HG02588 (cell line): Measurements from ENCODE around the gene CFAP161.

Experiments
- ATAC-seq: cut with Tn5 transposase; IDR thresholded peaks from one replicate; pipeline ENCODE4 v1.9.1; 2021; ENCODE audit warnings: mild to moderate bottlenecking, moderate library complexity; ENCODE audit not compliant: unreplicated experiment

CFAP161 gene

GRCh38 chr15:81133782-81134461 is at the start of gene CFAP161:
Gene CFAP161 (plus strand): TSS chr15:81134270. CDS start chr15:81134330, 60 bp downstream.
- no peak for ATAC-seq

DNA sequence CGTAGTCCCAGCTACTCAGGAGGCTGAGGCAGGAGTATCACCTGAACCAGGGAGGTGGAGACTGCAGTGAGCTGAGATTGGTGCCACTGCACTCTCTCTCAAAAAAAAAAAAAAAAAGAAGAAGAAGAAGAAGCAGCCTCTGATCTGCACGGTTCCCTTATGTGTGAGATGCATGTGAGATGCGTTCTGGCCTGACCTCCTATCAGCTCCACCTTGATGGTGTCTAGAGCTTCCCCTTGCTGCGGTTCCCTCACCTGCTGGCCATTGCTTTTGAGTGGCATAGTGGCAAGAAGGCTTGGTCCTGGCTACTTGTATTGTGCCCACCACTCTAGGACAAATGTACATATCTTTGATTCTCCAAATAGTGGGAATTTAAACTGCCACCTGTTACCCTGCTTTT is 49.4 kb upstream of the CFAP161 start:
- ATAC-seq: no peak

DNA sequence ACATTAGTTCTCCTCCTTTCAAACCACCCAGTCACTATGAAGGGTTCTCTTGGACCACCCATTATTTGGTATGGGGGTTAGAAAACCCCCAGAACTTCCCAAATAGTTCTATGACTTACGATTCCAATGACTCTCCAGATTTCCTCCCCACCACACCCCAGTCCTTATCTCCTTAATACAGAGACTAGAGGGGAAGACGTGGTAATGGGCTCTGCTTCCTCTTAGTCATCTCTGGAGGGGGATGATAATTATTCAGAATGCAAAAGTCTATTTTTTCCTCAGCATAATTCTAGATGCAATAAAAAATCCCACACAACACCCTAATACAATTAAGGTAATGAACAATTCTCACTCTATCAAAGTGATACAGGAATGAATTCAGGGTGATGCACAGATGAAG is 48.9 kb upstream of the CFAP161 start:
- ATAC-seq: no peak

DNA sequence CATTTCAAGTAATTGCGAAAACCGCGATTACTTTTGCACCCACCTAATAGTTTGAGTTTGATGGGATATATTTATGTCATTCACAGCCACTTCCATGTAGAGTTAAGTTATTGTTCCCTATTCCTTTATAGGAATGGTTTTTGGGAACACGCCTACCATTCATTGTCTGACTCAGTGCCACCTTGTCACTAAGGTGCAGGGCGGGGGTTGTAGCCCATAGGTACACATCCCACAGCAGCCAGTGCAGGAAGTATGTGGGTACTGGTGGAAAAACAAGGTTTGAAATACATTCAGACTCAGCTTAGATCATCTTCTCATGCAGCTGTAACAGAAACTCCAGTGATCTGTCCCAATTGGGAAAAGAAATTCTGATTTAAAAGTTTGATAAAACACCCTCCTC is 48.2 kb upstream of the CFAP161 start:
- ATAC-seq: no peak

DNA sequence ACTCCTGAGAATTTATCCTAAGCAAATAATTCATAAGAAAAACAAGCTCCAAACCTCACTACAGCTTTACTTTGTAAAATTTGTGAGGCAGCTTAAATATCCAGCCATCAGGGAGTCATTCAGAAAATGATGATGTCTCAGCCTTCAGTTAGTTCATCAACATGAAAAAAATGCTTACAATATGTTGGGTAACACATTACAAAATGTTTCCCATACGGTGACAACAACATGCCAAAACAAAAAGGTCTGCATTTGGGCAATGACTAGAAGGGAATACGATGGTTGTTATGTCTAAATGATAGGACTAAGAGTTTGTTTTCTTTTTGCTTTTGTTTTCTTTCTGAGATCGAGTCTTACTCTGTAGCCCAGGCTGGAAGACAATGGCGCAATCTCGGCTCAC is 47.0 kb upstream of the CFAP161 start:
- no peak for ATAC-seq

DNA sequence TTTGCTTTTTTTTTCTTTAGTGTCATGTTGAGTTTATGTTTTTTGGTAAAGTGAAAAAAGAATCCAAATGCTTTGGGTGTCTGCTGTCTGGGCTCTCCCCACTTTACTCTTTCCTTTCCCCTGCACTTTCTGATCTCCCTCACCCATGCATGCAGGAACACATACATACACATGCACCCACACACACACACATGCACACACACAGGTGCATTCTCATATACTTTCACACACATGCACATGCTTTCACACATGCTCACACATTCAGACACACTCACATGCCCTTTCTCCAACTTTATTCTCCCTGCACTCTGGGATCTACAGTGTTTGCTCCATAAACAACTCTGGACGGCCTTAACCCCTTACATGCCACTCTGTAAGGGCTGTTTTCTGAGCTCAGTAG is 46.4 kb upstream of the CFAP161 start:
- no peak for ATAC-seq

DNA sequence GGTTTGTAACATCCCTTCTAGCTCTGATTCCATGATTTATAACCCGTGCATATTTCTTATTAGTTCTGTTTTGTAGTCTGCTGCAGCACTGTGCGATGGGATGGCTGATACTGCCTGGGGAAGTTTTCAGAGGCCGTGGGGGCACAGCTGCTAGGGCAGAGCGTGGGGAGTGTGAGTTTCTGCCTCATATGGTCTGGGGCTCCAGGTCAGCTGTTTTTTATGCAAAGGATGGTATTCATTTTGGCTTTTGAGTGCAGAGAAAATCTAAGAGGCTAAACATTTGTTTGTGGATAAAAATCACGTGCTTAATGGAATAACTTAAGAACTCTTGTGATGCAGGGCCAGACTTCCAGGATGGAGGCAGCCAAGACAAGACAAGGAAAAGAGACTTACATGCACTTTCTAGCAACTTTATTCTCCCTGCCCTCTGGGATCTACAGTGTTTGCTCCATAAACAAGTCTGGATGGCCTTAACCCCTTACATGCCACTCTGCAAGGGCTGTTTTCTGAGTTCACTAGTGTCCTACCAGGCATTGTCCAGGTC is 45.5 kb upstream of the CFAP161 start:
- no peak for ATAC-seq

DNA sequence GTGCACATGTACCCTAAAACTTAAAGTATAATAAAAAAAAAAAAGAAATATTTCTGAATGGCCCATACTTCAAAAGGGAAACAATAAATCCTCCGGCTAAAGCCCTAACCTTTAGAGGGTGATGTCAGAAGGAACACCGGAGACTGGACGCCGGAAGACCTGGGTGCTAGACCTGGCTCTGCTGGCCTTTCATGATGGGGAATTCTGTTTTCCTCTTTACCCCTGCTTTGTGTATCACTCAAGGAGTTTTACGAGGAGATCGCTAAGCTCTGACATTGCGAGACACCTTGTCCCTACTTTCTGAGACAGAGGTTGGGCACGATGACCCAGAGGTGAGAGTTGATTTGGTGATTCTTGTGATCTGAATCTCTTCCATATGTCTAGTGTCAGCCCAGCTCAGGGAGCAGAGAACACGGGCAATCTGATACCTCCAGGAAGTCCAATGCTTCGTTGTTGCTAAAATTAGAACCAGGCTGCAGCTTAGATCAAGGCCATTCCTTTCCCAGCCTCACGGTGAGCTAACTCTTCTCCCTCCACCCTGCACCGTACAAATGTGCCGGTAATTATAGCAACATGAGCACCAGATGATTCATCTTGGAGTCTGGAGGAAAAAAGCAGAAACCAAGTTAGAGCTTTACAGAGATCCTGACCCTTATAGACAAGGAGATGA is 42.0 kb upstream of the CFAP161 start:
- no peak for ATAC-seq

DNA sequence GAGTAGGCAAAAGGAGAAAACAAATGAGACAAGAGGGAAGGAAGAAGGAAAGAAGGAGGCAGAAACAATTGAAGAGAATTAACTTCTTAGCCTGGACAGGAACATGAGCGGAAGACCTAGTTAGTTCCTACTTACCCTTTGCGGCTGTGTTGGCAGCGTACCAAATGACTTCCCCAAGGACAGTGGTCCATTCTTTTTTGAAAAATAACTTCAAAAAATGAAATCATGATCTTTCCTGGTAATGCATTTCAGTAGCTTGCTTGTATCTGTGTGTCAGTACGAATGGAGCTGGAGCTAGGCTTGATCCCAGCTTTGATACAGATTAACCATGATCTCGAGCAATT is 41.5 kb upstream of the CFAP161 start:
- no peak for ATAC-seq

DNA sequence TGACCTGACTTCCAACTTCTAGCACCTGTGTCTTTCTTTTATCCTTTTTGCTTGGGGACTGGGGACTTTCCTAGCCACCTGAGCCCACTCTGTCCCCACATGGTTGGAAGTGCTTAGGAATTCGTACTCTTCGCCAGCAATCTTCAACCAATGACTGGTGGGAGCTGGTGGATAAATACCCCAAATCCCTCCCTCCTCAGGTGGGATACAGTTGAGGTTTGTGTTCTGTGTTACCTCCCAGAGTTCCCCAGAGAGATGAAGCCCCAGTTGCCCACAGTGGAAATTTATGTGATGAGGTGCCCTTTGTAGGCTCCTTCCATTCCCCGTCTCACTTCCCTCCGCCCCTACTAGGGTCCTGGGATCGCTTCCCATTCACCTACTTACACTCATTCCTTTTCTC is 40.1 kb upstream of the CFAP161 start:
- ATAC-seq: no peak

- no peak for ATAC-seq
Observed at GRCh38 chr15:81095690-81096365, 38.2 kb upstream of the CFAP161 start.

GRCh38 chr15:81096398-81096797 is 37.7 kb upstream of the CFAP161 start:
- ATAC-seq: no peak

DNA sequence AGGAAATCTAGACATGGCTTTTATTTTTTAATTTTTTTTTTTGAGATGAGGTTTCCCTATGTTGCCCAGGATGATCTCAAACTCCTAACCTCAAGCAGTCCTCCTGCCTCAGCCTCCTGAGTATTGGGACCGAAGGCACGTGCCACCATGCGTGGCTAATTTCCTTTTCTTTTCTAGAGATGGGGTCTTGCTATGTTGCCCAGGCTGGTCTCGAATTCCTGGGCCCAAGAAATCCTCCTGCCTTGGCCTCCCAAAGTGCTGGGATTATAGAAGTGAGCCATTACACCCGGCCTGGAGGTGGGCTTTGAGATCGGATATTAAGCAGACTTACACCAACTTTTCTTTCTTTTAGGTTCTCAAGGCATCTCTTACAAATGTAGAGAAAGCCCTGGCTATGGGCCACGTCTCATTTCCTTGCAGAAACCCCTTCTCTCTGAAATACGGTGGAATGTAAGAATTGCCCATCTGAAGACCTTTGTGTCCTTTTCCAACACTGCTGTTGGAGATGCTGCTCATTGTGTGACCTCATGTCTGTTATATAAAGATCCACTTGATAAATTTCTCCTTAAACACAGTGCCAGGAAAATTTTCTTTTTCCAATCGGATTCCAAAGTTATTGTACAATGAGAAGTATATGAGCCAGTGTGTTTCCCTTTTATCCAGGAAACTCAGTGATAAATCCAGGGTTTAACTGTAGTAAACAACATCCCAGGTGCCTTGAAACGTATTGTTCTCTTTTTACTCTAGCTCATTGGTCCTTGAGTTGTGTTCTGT is 36.8 kb upstream of the CFAP161 start:
- ATAC-seq: no peak

DNA sequence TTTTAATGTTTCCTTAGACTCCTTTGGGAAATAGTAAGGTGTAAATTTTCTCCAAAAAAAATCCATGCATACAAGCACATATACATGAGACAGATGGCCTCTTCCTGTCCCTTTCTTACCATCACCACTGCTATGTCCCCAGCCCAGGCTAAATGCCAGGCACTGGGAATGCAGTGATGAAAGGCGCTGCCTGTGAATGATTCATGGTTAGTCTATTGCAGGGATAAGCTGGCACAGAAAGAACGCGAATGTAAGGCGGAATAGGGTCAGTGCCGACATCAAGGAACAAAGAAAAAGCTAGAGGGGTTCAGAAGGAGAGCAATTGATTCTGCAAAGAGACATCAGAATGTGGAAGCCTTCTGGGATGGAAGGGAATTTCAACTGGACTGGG is 36.2 kb upstream of the CFAP161 start:
- ATAC-seq: no peak

DNA sequence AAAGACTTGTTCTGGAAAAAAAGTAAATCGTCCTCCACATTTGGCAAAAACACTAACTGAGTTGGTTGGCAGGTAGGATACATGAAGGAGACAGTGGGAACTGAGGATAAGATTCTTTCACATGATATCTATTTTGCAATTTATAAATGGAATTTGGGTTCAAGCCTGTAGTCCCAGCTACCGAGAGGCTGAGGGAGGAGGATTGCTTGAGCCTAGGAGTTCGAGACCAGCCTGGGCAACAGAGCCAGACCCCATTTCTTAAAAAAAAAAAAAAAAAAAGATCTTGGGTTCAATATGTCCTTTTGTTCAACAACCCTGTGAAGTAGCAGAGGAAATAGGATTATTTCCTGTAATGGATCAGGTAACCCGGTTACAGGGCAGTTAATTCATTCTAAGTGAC is 35.7 kb upstream of the CFAP161 start:
- ATAC-seq: no peak

GRCh38 chr15:81098861-81099651 is 35.0 kb upstream of the CFAP161 start:
- no peak for ATAC-seq

DNA sequence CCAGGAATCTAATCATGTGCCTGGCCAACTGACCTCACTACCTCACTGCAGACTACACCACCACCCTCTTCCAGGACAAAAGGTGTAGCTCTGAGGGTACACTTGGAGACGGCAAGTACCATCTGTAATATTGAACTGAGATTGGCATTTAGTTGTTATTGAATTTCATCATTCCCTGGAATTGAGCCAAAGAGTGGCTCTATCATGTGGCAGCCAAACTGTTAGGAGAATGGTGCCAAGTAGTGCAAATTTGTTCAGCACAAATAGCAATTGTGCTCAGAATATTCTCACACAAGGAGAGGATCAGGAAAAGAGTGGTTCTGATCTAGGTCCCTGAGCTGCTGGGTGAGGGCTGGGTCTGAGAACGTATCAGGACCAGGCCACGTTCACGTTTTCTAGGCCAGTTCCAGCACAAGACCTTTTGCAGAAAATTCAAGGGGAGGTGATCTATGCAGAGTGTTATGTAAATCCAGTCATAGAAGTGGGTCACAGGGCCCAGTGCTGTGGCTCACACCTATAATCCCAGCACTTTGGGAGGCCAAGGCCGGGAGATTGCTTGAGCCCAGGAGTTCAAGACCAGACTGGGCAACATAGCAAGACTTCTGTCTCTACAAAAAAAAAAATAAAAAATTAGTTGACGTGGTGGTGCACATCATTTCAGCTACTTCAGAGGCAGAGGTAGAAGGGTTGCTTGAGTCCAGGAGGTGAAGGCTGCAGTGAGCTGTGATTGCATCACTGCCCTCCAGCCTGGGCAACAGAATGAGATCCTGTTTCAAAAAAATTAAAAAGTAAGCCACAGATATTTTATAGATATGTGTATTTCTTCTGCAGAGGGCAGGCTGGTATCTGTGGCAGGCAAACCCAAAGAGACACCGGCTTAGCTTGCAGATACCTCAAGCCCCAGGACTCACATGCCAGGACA is 31.9 kb upstream of the CFAP161 start:
- no peak for ATAC-seq

GRCh38 chr15:81103857-81104256 is 30.2 kb upstream of the CFAP161 start:
- no peak for ATAC-seq

DNA sequence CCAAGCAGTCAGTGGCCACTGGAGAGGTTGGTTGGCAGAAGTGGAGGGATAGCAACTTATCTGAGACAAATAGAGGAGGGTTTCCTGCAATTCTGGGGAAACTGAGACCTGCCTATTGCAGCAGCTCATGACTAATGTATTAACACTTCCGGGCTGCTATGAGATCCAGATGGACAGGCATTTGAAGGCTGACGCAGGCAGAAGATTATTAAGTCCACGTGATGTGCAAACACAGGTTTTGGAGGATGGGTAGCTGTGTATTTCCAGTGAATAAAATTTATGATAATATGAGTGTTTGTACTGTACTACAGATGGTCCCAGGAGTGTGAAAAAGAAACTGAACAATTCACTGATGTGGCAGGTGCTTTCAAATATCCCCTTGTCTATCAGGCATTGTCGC is 28.5 kb upstream of the CFAP161 start:
- no peak for ATAC-seq
